GM19397 (cell line): Measurements from ENCODE around the gene POLR1B.
A peak's percentile ranks its signal among the peaks of the same experiment; 100 is the strongest.
"Not testable (repeated sequence)": the region's sequence is repeated elsewhere in the genome, so short reads cannot be mapped to it uniquely, and the experiment has no call there.

Experiments used
- ATAC-seq: cut with Tn5 transposase; IDR thresholded peaks from one replicate; pipeline ENCODE4 v1.9.1; 2021; ENCODE audit warnings: mild to moderate bottlenecking, moderate library complexity; ENCODE audit not compliant: unreplicated experiment

Gene POLR1B, protein sequence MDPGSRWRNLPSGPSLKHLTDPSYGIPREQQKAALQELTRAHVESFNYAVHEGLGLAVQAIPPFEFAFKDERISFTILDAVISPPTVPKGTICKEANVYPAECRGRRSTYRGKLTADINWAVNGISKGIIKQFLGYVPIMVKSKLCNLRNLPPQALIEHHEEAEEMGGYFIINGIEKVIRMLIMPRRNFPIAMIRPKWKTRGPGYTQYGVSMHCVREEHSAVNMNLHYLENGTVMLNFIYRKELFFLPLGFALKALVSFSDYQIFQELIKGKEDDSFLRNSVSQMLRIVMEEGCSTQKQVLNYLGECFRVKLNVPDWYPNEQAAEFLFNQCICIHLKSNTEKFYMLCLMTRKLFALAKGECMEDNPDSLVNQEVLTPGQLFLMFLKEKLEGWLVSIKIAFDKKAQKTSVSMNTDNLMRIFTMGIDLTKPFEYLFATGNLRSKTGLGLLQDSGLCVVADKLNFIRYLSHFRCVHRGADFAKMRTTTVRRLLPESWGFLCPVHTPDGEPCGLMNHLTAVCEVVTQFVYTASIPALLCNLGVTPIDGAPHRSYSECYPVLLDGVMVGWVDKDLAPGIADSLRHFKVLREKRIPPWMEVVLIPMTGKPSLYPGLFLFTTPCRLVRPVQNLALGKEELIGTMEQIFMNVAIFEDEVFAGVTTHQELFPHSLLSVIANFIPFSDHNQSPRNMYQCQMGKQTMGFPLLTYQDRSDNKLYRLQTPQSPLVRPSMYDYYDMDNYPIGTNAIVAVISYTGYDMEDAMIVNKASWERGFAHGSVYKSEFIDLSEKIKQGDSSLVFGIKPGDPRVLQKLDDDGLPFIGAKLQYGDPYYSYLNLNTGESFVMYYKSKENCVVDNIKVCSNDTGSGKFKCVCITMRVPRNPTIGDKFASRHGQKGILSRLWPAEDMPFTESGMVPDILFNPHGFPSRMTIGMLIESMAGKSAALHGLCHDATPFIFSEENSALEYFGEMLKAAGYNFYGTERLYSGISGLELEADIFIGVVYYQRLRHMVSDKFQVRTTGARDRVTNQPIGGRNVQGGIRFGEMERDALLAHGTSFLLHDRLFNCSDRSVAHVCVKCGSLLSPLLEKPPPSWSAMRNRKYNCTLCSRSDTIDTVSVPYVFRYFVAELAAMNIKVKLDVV

DNA sequence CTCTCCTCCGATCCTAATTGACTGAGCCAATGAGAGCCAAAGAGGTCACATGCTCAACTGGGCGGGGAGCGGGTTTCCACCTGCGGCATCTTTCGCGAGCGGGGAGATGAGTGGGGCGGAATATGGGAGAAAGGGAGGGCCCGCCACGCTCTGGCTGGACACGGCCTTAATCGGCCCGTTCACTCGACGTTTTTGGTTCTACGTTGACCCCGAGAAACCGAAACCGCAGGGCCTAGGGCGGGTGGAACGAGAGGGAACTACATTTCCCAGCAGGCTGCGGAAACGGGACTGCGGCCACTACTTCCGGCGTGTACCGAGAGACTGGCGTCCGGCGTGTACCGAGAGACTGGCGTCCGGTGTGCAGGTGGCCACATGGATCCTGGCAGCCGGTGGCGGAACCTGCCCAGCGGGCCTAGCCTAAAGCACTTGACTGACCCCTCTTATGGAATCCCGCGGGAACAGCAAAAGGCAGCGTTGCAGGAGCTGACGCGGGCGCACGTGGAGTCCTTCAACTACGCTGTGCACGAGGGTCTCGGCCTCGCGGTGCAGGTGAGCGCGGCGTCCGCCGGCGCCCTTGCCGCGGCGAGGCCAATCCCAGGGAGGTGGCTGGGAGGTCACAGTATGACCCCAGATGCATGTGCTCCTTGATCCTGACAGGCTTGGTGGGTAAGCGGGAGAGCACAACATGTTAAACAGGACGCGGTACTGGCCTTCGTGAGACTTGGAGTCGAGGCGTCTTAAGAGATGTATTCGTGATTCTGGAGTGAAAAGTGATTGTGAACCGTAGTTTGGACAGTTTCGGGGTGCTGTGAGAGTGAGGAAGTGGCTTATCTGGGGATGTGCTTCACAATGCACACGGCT, at the start of gene POLR1B:
Gene POLR1B (plus strand): TSS at position 343 of the 861 bp plus-strand sequence. CDS start 30 bp downstream, at position 373.
- peak; percentile 81 for ATAC-seq

DNA sequence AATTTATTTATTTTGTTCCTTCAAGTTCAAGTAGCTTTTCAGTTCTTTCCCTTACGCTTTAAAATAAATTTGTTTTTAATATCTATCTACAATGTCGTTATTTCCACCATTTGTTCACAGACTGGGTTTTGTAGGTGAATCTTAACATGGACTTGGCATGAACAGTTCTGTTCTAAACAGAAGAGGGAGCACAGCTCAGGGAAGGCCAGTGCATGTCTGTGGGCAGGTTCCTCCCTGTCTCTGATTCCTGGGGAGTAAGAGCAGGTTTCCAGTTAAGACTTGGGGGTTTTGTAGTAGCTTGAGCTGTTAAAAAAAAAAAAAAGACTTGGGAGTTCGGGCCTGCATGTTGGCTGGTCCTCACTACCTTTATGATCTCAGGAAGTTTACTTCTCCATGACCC, 49.2 kb upstream of the POLR1B start:
- ATAC-seq: no peak

DNA sequence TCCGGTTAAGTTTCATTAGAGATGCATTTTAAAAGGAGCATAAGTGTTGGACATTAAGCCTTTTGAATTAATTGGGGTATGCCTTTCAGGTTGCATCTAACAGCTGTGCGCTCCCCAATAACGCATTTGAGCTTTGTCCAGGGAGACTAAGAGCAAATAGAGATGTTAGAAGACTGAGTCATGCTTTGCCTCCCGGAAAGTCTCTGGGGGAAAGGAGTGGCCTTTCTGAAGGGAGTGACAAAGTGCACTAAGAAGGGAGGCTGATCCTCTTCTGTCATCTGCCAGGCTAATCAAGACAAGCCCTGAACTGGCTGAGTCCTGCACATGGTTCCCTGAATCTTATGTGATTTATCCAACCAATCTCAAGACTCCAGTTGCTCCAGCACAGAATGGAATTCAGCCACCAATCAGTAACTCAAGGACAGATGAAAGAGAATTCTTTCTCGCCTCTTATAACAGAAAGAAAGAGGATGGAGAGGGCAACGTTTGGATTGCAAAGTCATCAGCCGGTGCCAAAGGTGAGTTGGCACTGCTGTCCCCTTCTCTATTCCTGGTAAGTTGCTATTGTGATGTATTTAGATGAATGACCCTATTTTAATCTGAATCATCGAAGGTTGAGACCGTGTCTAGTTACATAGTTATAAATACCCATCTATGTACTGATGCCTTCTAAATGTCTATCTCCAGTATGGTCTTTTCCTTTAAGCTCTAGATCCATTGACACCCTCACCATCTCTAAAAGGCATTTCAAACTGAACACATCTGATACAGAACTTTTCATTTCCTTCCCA, 48.2 kb upstream of the POLR1B start:
- ATAC-seq: no peak

DNA sequence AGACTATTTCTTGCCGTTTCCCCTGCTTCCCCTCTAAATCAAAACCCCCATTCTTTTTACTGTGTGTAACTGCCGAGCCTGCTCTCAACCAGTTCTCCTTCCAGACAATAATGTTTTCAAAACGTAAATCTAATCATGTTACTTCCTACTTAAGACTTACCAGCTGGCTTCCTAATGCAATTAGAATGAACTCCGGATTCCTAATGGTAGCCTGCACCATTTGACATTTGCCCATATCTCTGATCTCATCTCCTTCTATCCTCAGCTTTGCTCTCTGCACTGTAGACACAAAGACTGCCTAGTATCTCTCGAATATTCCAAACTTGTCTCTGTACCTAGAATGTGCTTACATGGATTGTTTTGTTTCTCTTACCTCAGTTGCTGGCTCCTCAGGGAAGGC, 47.4 kb upstream of the POLR1B start:
- ATAC-seq: no peak

DNA sequence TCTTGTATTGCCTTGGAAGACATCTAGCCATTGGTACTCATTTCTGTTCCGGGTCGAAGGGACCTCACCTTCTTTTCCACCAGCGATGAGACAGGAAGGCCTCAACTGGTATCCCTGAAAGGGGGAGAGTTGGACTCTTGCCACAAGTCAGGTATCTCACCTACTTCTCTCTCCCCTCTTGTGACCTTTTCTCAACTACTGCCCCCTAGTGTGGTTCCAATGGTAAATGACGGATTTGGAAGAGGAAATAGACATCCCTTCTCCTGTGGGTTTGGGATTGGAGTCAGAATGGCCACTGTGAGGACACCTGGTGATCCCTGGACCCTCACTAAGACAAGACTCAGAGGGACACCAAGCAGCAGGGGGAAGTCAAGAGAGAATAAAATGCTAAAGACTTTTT, 46.4 kb upstream of the POLR1B start:
- ATAC-seq: not testable (repeated sequence)

DNA sequence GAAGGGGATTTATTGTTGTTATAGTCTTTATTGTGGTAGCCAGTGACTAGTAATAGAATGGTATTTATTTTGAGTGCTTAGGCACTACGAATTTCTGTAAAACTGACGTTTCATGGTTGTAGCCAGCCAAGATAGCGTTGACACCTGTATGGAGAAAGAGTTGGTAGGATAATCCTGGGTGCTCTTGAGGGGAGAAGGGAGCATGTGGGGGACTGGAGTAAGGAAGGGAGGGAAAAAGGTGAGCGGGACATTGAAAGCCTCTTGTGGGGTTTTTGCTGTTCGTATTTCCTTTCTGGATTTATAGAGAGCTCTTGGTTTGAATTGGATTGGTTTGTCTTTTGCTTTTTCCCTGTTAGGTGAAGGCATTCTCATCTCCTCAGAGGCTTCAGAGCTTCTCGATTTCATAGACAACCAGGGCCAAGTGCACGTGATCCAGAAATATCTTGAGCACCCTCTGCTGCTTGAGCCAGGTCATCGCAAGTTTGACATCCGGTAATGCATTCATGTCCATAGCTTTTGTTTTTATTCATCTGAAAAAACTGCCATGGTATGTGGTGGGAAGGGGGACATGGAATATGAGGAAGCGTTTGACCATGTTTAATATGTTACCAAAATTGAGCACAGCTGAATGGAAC, 41.3 kb upstream of the POLR1B start:
- ATAC-seq: not testable (repeated sequence)

DNA sequence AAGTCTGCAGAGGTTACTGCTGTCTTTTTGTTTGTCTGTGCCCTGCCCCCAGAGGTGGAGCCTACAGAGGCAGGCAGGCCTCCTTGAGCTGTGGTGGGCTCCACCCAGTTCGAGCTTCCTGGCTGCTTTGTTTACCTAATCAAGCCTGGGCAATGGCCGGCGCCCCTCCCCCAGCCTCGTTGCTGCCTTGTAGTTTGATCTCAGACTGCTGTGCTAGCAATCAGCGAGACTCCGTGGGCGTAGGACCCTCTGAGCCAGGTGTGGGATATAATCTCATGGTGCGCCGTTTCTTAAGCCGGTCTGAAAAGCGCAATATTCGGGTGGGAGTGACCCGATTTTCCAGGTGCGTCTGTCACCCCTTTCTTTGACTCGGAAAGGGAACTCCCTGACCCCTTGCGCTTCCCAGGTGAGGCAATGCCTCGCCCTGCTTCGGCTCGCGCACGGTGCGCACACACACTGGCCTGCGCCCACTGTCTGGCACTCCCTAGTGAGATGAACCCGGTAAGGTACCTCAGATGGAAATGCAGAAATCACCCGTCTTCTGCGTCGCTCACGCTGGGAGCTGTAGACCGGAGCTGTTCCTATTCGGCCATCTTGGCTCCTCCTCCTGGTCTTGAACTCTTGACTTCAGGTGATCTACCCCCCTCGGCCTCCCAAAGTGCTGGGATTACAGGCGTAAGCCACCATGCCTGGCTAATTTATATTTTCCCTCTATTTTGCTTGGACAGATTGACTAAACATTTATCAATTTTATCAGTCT, 32.8 kb upstream of the POLR1B start:
- ATAC-seq: not testable (repeated sequence)

DNA sequence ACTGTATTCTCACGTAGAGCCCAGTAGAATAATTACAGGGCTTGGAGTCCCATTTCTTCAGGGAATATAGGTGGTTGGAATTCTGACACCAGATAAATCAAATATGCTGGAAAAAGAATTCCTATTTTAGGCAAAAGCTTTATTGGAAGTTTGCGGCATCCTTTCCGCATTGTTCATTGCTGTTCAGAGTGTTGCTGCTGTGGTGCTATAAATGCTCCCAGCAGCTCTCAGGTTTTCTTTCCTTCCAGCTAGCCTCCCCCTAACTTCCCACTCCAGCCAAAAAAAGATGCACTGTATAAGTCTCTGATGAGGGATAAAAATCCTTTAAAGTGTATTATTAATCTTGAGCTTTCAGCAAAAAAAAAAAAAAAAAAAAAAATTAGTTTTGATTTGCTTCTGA, 25.5 kb upstream of the POLR1B start:
- ATAC-seq: no peak

DNA sequence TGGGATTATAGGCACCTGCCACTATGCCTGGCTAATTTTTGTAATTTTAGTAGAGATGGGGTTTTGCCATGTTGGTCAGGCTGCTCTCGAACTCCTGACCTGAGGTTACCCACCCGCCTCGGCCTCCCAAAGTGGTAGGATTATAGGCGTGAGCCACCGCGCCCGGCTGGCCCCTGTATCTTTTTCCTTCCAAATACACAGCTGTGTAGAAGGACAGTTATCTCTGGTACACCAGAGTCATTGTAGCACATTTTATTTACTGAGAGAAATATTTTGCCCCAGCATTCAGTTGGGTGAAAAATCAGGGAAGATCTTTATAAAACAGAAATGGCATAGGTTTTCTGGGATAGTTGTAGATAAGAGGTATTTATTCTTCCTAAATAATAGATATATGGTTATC, 23.5 kb upstream of the POLR1B start:
- no peak for ATAC-seq

DNA sequence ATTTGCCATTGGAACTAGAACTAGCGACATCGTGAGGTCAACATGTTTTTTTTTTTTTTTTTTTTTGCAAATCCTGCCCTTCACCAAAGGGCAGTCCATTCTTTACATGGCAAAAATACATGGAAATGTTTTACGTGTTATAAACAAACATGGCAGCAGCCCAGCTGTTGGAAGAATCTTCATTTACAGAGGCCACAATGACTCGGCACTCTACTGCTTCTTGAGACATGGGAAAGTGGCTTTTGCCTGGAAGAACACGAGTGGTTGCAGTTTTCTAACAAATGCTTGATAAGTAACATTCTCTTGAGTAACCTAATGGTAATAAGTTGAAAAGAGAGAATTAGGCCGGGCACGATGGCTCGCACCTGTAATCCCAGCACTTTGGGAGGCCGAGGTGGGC, 22.8 kb upstream of the POLR1B start:
- no peak for ATAC-seq

DNA sequence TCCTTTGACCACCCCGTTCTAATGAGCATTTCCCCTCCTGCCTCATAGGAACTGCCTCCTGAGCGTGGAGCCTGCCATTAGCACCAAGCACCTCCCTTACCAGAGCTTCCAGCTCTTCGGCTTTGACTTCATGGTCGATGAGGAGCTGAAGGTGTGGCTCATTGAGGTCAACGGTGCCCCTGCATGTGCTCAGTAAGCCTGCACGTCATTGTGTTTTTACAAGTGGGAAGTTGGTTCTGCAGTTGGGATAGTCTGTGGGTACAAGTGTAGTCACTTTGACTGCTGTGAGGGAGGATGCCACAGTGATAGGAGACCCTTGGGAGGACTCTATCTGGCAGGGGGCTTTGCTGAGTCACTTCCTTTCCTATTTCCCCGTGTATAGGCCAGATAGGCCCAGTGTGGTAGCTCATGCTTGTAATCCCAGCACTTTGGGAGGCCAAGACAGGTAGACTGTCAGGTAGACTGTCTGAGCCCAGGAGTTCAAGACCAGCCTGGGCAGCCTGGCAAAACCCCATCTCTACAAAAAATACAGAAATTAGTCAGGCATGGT, 22.0 kb upstream of the POLR1B start:
- ATAC-seq: no peak

DNA sequence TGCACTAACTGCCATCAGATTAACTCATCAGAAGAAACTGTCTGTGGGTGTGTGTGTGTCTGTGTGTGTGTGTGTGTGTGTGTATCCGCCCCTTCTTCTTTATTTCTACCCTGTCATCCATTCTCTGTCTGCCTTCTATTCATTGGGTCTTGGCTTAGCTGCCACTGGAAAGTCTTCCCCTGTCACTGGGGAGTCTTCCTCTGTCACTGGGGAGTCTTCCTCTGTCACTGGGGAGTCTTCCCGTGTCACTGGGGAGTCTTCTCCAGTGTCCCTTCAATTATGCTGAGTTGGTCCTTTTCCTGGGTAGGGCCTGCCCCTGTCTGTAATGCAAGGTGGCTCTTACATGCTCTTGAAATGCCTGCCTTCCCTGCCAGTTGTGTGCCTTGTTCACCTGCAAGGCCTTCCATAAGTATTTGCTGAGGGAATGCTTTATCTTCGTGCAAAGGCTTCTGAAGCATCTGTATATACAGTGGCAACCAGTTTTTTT, 18.9 kb upstream of the POLR1B start:
- no peak for ATAC-seq

DNA sequence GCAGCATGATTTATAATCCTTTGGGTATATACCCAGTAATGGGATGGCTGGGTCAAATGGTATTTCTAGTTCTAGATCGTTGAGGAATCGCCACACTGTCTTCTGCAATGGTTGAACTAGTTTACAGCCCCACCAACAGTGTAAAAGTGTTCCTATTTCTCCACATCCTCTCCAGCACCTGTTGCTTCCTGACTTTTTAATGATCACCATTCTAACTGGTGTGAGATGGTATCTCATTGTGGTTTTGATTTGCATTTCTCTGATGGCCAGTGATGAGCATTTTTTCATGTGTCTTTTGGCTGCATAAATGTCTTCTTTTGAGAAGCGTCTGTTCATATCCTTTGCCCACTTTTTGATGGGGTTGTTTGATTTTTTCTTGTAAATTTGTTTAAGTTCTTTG, 18.0 kb upstream of the POLR1B start:
- ATAC-seq: not testable (repeated sequence)

DNA sequence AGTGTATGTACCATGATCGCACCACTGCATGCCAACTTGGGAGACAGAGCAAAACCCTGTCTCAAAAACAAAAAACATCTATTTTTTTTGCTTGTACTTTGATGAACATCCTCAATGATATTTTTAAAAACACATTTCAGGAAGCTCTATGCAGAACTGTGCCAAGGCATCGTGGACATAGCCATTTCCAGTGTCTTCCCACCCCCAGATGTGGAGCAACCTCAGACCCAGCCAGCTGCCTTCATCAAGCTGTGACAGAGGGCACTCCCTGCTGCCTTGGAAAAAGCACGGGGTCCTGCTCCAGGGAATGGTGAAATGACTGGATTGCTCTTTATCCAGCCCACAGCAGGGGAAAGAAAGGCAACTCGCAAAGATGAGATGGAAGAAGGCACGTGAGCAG, 13.7 kb upstream of the POLR1B start:
- no peak for ATAC-seq

DNA sequence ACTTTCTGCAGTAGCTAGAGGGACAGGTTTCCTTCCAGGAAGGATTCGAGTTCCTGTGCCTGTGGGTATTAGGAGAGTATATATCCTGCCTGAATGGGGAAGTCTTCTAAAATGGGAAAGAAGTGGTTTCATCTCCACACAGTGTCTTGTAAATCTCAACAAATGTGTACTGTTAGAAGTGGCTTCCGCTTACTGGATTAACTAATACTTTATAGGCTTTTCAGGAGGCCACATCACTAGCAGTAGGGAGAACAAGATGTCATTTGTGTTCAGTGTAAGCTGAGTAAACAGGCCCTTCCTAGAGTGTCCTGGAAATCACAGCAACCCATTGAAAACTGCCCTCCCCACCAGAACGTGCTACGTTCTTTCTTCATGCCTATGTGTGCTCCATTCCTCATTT, 12.5 kb upstream of the POLR1B start:
- ATAC-seq: no peak

DNA sequence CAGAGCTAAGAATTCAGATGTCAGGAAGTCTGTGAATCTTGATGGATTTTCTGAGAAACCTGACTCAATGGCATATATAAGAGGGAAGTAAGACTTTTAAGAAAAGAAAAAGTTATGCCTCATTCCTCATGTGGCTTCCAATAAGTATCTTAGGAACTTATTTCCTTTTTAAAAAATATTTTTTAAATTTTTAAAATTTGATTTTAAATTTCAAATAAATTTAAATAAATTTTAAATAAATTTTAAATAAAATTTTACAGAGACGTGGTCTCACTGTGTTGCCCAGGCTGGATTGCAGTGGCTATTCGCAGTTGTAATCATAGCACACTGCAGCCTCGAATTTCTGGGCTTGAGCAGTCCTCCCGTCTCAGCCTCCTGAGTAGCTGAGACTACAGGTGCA, 11.5 kb upstream of the POLR1B start:
- ATAC-seq: no peak

DNA sequence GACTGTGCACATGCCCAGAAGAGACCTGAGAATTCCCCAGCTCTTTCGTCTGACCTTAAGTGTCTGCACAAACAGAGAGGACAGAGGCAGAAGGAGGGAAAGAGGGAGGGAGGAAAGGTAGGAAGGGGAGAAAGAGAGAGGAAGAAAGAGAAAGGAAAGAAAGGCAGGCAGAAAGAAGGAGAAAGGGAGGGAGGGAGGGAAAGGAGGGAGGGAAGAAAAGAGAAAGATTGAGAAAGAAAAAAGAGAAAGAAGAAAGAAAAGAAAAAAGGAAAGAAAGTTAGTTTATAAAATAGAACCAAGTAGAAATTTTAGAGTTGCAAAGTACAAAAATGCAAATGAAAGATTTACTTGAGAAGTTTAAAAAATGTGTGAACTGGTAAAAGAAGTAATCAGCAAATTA, 7.4 kb upstream of the POLR1B start:
- ATAC-seq: no peak

DNA sequence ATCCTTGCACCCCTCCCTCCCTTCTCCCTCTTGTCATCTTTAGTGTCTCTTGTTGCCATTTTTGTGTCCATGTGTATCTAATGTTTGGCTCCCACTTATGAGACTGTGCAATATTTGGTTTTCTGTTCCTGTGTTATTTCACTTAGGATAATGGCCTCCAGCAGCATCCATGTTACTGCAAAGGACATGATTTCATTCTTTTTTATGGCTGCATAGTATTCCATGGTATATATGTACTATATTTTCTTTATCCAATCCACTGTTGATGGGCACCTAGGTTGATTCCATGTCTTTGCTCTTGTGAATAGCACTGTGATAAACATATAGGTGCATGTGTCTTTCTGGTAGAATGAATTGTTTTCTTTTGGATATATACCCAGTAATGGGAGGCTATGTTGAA, 5.6 kb upstream of the POLR1B start:
- not testable (repeated sequence) for ATAC-seq
